ENCODE measurements around the gene RAD1.

- TF ChIP-seq, protein P1, sequence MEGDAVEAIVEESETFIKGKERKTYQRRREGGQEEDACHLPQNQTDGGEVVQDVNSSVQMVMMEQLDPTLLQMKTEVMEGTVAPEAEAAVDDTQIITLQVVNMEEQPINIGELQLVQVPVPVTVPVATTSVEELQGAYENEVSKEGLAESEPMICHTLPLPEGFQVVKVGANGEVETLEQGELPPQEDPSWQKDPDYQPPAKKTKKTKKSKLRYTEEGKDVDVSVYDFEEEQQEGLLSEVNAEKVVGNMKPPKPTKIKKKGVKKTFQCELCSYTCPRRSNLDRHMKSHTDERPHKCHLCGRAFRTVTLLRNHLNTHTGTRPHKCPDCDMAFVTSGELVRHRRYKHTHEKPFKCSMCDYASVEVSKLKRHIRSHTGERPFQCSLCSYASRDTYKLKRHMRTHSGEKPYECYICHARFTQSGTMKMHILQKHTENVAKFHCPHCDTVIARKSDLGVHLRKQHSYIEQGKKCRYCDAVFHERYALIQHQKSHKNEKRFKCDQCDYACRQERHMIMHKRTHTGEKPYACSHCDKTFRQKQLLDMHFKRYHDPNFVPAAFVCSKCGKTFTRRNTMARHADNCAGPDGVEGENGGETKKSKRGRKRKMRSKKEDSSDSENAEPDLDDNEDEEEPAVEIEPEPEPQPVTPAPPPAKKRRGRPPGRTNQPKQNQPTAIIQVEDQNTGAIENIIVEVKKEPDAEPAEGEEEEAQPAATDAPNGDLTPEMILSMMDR (IDR thresholded peaks at IDR 0.05) = peak in 1 of 7 experiments; percentile 28
- TF ChIP-seq POLR2A (IDR thresholded peaks at IDR 0.05) (peak in 1 of 4 donors; percentile 55), EP300 (IDR thresholded peaks at IDR 0.05) (no peak)
Measured at GRCh38 chr5:34915139-34915855, at the start of gene RAD1, which contains the start of gene BRIX1.

Measured in stomach (tissue), 4 donors.